Measurements from ENCODE around the gene VSIG10. TPM values are rescaled to one million over a fixed set of nuclear protein-coding genes. Genes with fewer than 3 reads are reported as not detected.

VSIG10 gene
- total and polyA plus RNA-seq, 2 experiments from 2014 or later, result 12.0 to 21.0 TPM

GRCh38 chr12:118107694-118108093, 3.9 kb upstream of the VSIG10 start:
- H3K9me3 ChIP-seq (ENCODE audit: low read depth), result no peaks in the 10 kb centered on the region
- DNase-seq (ENCODE audit: low spot score), result no peak
- no peak overlapping the region for H3K27ac ChIP-seq
- TF ChIP-seq EZH2phosphoT487 (IDR thresholded peaks at IDR 0.05; ENCODE audit: low read depth, severe bottlenecking, unreplicated experiment) (no peak), CTCF (IDR thresholded peaks at IDR 0.05; ENCODE audit: poor library complexity) (no peak), EZH2 (IDR thresholded peaks at IDR 0.05; ENCODE audit: borderline replicate concordance) (no peak)
- no peaks in the 10 kb centered on the region for H3K79me2 ChIP-seq
- no peaks in the 10 kb centered on the region for H3K36me3 ChIP-seq (replicated peaks; ENCODE audit: insufficient read depth, low read depth)
- H3K4me2 ChIP-seq, result no peak overlapping the region
- H3K27me3 ChIP-seq, result no peaks in the 10 kb centered on the region
- 92% methylated on average over 8 of the region's 8 CpGs for WGBS (ENCODE audit: low lambda C conversion rate, missing lambda C conversion rate)
- H3K4me3 ChIP-seq, result no peak overlapping the region
- H4K20me1 ChIP-seq (ENCODE audit: insufficient read depth, poor library complexity, severe bottlenecking), result no peaks in the 10 kb centered on the region
- no peaks in the 10 kb centered on the region for H3K9me2 ChIP-seq (replicated peaks; ENCODE audit: insufficient read depth)
- no peak overlapping the region for H2AFZ ChIP-seq
- H3K4me1 ChIP-seq (ENCODE audit: insufficient read depth), result peaks cover under 1% of the 10 kb centered on the region

GRCh38 chr12:118107011-118107410, 3.2 kb upstream of the VSIG10 start:
- H3K9me3 ChIP-seq (ENCODE audit: low read depth), result no peaks in the 10 kb centered on the region
- H3K9me2 ChIP-seq (replicated peaks; ENCODE audit: insufficient read depth), result no peaks in the 10 kb centered on the region
- TF ChIP-seq CTCF (IDR thresholded peaks at IDR 0.05; ENCODE audit: poor library complexity) (no peak), EZH2phosphoT487 (IDR thresholded peaks at IDR 0.05; ENCODE audit: low read depth, severe bottlenecking, unreplicated experiment) (no peak), EZH2 (IDR thresholded peaks at IDR 0.05; ENCODE audit: borderline replicate concordance) (no peak)
- no peak for DNase-seq (ENCODE audit: low spot score)
- no peak overlapping the region for H3K4me3 ChIP-seq
- no peak overlapping the region for H2AFZ ChIP-seq
- no peaks in the 10 kb centered on the region for H4K20me1 ChIP-seq (ENCODE audit: insufficient read depth, poor library complexity, severe bottlenecking)
- no peak overlapping the region for H3K4me2 ChIP-seq
- no peaks in the 10 kb centered on the region for H3K27me3 ChIP-seq
- no peaks in the 10 kb centered on the region for H3K79me2 ChIP-seq
- no peak overlapping the region for H3K27ac ChIP-seq
- peaks cover 6% of the 10 kb centered on the region for H3K4me1 ChIP-seq (ENCODE audit: insufficient read depth)
- 76% methylated on average over 4 of the region's 4 CpGs for WGBS (ENCODE audit: low lambda C conversion rate, missing lambda C conversion rate)
- H3K36me3 ChIP-seq (replicated peaks; ENCODE audit: insufficient read depth, low read depth), result no peaks in the 10 kb centered on the region

GRCh38 chr12:118103201-118103600, 610 bp downstream of the VSIG10 start:
- 2% methylated on average over 32 of the region's 32 CpGs for WGBS (ENCODE audit: low lambda C conversion rate, missing lambda C conversion rate)
- Histone ChIP-seq H3K4me3 (peak overlapping the region; percentile 93), H3K36me3 (replicated peaks; ENCODE audit: insufficient read depth, low read depth) (no peaks in the 10 kb centered on the region), H3K27ac (peak overlapping the region; percentile 89), H4K20me1 (ENCODE audit: insufficient read depth, poor library complexity, severe bottlenecking) (no peaks in the 10 kb centered on the region), H3K9me2 (replicated peaks; ENCODE audit: insufficient read depth) (no peaks in the 10 kb centered on the region), H2AFZ (peak overlapping the region; percentile 98), H3K9me3 (ENCODE audit: low read depth) (no peaks in the 10 kb centered on the region), H3K79me2 (peaks cover 8% of the 10 kb centered on the region), H3K27me3 (no peaks in the 10 kb centered on the region), H3K4me1 (ENCODE audit: insufficient read depth) (peaks cover 6% of the 10 kb centered on the region), H3K4me2 (peak overlapping the region; percentile 98)
- DNase-seq (ENCODE audit: low spot score), result no peak
- TF ChIP-seq EZH2 (IDR thresholded peaks at IDR 0.05; ENCODE audit: borderline replicate concordance) (no peak), EZH2phosphoT487 (IDR thresholded peaks at IDR 0.05; ENCODE audit: low read depth, severe bottlenecking, unreplicated experiment) (no peak), CTCF (IDR thresholded peaks at IDR 0.05; ENCODE audit: poor library complexity) (no peak)

- H2AFZ ChIP-seq, result peak overlapping the region; percentile 98
Measured at GRCh38 chr12:118102609-118103008, 1.2 kb downstream of the VSIG10 start.

More at GRCh38 chr12:118102609-118103008, 1.2 kb downstream of the VSIG10 start:
- no peak for DNase-seq (ENCODE audit: low spot score)
- Histone ChIP-seq H4K20me1 (ENCODE audit: insufficient read depth, poor library complexity, severe bottlenecking) (no peaks in the 10 kb centered on the region), H3K4me3 (peak overlapping the region; percentile 93), H3K4me2 (peak overlapping the region; percentile 98), H3K79me2 (peaks cover 8% of the 10 kb centered on the region), H3K9me2 (replicated peaks; ENCODE audit: insufficient read depth) (no peaks in the 10 kb centered on the region), H3K27me3 (no peaks in the 10 kb centered on the region), H3K27ac (peak overlapping the region; percentile 89), H3K9me3 (ENCODE audit: low read depth) (no peaks in the 10 kb centered on the region), H3K36me3 (replicated peaks; ENCODE audit: insufficient read depth, low read depth) (no peaks in the 10 kb centered on the region), H3K4me1 (ENCODE audit: insufficient read depth) (peaks cover 6% of the 10 kb centered on the region)
- TF ChIP-seq EZH2phosphoT487 (IDR thresholded peaks at IDR 0.05; ENCODE audit: low read depth, severe bottlenecking, unreplicated experiment), result no peak
- no peak for TF ChIP-seq EZH2 (IDR thresholded peaks at IDR 0.05; ENCODE audit: borderline replicate concordance)
- 28% methylated on average over 5 of the region's 5 CpGs for WGBS (ENCODE audit: low lambda C conversion rate, missing lambda C conversion rate)
